Calu3 (cell line): ENCODE measurements around the gene APBA2. TPM values are rescaled to one million over a fixed set of nuclear protein-coding genes. Genes with fewer than 3 reads are reported as not detected.

Experiments used
- BruUV-seq: library from RNA; stranded (reverse); fragments of 400-500 nt; replicated peaks from 2 replicates; lab custom pipeline; 2021; lab: Mats Ljungman, UMichigan
- CTCF ChIA-PET: fragments of 300-600 bp; sonication (Branson Sonifier 250); formaldehyde crosslinking; loops from one replicate; lab custom pipeline; 2022; ENCODE audit warnings: antibody characterized with exemption; lab: Charles Lee
- DNase-seq: peaks from one replicate; pipeline ENCODE4 v3.0.0; 2022
- H3K27ac Mint-ChIP-seq: one replicate; pipeline ENCODE4 v1.8.0; 2022; ENCODE audit warnings: mixed read lengths; ENCODE audit not compliant: unreplicated experiment
- H3K27me3 Mint-ChIP-seq: one replicate; pipeline ENCODE4 v1.8.0; 2022; ENCODE audit warnings: mixed read lengths; ENCODE audit not compliant: unreplicated experiment
- H3K36me3 Mint-ChIP-seq: one replicate; pipeline ENCODE4 v1.8.0; 2022; ENCODE audit warnings: mild to moderate bottlenecking, moderate library complexity, mixed read lengths; ENCODE audit not compliant: insufficient read depth, unreplicated experiment
- H3K4me1 Mint-ChIP-seq: one replicate; pipeline ENCODE4 v1.8.0; 2022; ENCODE audit warnings: mild to moderate bottlenecking, low read depth, mixed read lengths; ENCODE audit not compliant: unreplicated experiment
- H3K4me3 Mint-ChIP-seq: one replicate; pipeline ENCODE4 v1.8.0; 2022; ENCODE audit warnings: mild to moderate bottlenecking, low read depth, moderate library complexity, mixed read lengths; ENCODE audit not compliant: unreplicated experiment
- H3K9me3 Mint-ChIP-seq: one replicate; pipeline ENCODE4 v1.8.0; 2022; ENCODE audit warnings: low read depth, mixed read lengths; ENCODE audit not compliant: unreplicated experiment
- intact Hi-C: fragments of 100-400 bp; cut with micrococcal nuclease; formaldehyde crosslinking; loops from one replicate; pipeline ENCODE4 v1.10.0; 2022; ENCODE audit not compliant: unreplicated experiment
- total RNA-seq: library from RNA; stranded (reverse); gene quantifications from 2 replicates; pipeline ENCODE4 v1.2.3, GENCODE V29; 2022
- TF ChIP-seq, protein P1 (sequence below): fragments of 200-600 bp; IDR thresholded peaks from one replicate; pipeline ENCODE4 v1.8.0; 2022; ENCODE audit warnings: antibody characterized with exemption; ENCODE audit not compliant: unreplicated experiment

The APBA2 gene
- total RNA-seq, 1 experiment from 2014 or later, result not detected

DNA sequence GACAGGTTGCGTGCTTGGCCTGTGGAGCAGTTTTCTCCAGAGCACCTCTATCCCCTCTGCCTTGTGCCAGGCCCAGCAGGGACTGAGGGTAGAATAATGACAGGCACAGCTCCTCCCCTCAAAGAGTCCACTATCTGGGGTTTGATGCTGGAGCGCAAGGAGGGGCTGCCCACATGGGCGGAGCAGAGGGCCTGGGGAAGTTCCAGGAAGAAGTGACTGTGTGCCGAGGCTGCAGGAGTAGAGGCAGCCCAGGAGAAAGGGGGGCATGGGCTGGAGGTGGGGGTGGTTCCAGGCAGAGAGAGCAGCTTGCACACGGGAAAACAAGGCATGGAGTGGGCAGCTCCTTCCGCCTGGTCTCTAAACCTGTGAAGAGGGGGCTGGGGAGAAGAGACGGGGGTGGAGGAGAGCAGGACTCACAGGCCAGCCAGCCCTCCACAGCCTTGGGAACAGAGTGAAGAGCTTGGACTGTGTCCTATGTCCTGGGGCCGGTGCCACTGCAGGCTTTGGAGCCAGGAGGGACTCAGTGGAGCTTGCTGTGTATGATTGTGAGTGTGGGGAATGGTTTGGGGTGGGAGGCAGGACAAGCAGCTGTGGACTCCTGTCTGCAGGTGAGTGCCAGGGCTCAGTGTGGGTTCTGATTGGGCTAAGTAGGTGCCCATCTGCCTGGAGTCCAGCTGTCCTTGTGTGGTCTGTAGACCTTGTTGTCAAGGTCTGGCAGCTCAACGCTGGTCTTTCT lies 48.1 kb downstream of the APBA2 start:
- no peaks in the 10 kb centered on the region for H3K36me3 Mint-ChIP-seq
- TF ChIP-seq, protein P1, sequence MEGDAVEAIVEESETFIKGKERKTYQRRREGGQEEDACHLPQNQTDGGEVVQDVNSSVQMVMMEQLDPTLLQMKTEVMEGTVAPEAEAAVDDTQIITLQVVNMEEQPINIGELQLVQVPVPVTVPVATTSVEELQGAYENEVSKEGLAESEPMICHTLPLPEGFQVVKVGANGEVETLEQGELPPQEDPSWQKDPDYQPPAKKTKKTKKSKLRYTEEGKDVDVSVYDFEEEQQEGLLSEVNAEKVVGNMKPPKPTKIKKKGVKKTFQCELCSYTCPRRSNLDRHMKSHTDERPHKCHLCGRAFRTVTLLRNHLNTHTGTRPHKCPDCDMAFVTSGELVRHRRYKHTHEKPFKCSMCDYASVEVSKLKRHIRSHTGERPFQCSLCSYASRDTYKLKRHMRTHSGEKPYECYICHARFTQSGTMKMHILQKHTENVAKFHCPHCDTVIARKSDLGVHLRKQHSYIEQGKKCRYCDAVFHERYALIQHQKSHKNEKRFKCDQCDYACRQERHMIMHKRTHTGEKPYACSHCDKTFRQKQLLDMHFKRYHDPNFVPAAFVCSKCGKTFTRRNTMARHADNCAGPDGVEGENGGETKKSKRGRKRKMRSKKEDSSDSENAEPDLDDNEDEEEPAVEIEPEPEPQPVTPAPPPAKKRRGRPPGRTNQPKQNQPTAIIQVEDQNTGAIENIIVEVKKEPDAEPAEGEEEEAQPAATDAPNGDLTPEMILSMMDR, result no peak
- H3K27ac Mint-ChIP-seq, result no peak overlapping the region
- CTCF ChIA-PET, result interaction anchor here (0.6 kb wide), 1 partner anchor 197 kb away, joined by 3 read pairs; no protein-coding TSS in a partner anchor
- H3K27me3 Mint-ChIP-seq, result no peaks in the 10 kb centered on the region
- no TSS peak for BruUV-seq
- no peaks in the 10 kb centered on the region for H3K9me3 Mint-ChIP-seq
- no peak overlapping the region for H3K4me3 Mint-ChIP-seq
- no peaks in the 10 kb centered on the region for H3K4me1 Mint-ChIP-seq
- DNase-seq, result no peak
- intact Hi-C loops, result no loop called here

DNA sequence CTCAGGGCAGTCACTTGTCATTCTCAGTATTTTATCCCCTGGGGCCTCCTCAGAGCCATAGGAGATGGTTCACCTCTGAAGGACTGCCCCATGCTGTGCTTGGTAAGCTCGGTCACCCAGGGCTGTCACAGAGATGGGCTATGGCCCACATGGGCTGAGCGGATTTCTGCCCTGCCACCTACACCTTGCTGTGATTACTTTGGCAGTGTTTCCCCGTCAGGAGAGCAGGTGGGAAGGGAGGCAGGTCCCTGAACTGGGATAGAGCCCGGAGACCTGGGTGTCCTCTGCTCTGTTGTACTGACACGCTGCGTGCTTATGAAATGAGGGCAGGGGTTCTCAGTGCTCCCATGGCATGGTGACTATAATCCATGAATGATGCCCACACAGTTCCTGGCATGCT lies 48.9 kb downstream of the APBA2 start:
- H3K36me3 Mint-ChIP-seq, result no peaks in the 10 kb centered on the region
- peaks cover 3% of the 10 kb centered on the region for H3K9me3 Mint-ChIP-seq
- BruUV-seq, result no TSS peak
- intact Hi-C loops, result no loop called here
- no peak for DNase-seq
- CTCF ChIA-PET, result no interaction called here
- no peak overlapping the region for H3K4me3 Mint-ChIP-seq
- H3K4me1 Mint-ChIP-seq, result no peaks in the 10 kb centered on the region
- no peaks in the 10 kb centered on the region for H3K27me3 Mint-ChIP-seq
- no peak overlapping the region for H3K27ac Mint-ChIP-seq
- TF ChIP-seq, protein P1, result no peak

DNA sequence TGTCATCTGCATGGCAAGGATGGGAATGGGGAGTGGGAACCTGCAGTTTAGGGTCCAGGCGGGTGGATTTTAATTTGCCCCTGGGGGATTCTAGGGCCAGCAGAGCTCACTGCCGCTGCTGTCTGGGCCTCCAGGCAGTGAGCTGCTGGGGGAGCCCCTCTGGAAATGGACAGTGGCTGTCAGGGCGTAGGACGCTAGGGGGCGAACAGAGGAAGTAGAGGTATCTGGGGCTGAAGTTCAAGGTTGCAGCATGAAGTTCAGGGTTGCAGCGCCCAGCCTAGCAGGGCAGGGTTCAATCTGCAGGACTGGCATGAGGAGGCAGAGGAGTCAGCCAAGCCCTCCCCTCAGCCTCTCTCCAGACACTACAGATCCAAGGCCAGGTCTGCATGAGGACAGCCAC lies 49.5 kb downstream of the APBA2 start:
- H3K4me3 Mint-ChIP-seq, result no peak overlapping the region

DNA sequence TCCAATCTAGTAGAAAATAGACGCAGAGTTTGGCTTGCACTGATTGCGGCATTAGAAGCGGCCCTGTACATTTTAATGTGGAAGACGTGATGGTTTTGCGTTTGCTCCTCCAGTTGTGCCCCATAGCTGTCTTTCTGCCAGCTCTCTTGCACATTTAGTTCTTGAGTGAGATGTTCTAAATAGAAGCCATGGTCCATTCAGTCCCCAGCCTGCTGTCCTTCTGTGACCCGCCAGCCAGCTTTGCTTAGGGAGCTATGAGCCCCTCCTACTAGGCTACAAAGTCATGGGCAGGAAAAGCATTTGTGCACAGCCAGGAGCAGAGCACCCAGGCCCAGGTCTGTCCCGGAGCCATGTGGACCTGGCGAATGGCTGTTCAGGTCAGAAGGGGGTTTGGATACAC lies 50.3 kb downstream of the APBA2 start:
- TF ChIP-seq, protein P1, result no peak
- H3K4me1 Mint-ChIP-seq, result no peaks in the 10 kb centered on the region
- no peak for DNase-seq
- BruUV-seq, result no TSS peak
- H3K27me3 Mint-ChIP-seq, result no peaks in the 10 kb centered on the region
- intact Hi-C loops, result no loop called here
- no peak overlapping the region for H3K4me3 Mint-ChIP-seq
- CTCF ChIA-PET, result no interaction called here
- peaks cover 5% of the 10 kb centered on the region for H3K9me3 Mint-ChIP-seq
- H3K27ac Mint-ChIP-seq, result no peak overlapping the region
- H3K36me3 Mint-ChIP-seq, result no peaks in the 10 kb centered on the region

More for the DNA sequence above, 49.5 kb downstream of the APBA2 start:
- TF ChIP-seq, protein P1, result no peak
- no peaks in the 10 kb centered on the region for H3K36me3 Mint-ChIP-seq
- H3K27ac Mint-ChIP-seq, result no peak overlapping the region
- H3K27me3 Mint-ChIP-seq, result no peaks in the 10 kb centered on the region
- BruUV-seq, result no TSS peak
- no peak for DNase-seq
- H3K4me1 Mint-ChIP-seq, result no peaks in the 10 kb centered on the region
- H3K9me3 Mint-ChIP-seq, result peaks cover 5% of the 10 kb centered on the region
- intact Hi-C loops, result no loop called here
- CTCF ChIA-PET, result no interaction called here
